Measurements from ENCODE around the gene TAPBP. TPM values are rescaled to one million over a fixed set of nuclear protein-coding genes. Genes with fewer than 3 reads are reported as not detected.

The TAPBP gene
- total RNA-seq, 1 experiment from 2014 or later = 67.2 TPM

- POLR2A ChIA-PET (ENCODE audit: unreplicated experiment) = interaction anchor here (1.1 kb wide), 1 partner anchor 13 kb away, joined by 3 read pairs; the partner anchor contains the start of genes RPS18 and VPS52
- CTCF ChIA-PET = no interaction called here
- Histone ChIP-seq H2AFZ (ENCODE audit: low read length) (peak overlapping the region; percentile 49; the same call in 1 of the 2 replicates), H3K9me3 (ENCODE audit: low read length) (no peaks in the 10 kb centered on the region), H3K4me2 (ENCODE audit: low read length) (peak overlapping the region; percentile 66), H3K79me2 (ENCODE audit: low read length) (0 out of 2 replicates have a peak, but pooled peaks cover 2% of the 10 kb centered on the region), H3K9me2 (replicated peaks; ENCODE audit: low read length) (no peaks in the 10 kb centered on the region), H3K27ac (ENCODE audit: low read length) (peak overlapping the region; percentile 65), H3K9ac (ENCODE audit: low read length) (no peak overlapping the region), H4K20me1 (ENCODE audit: low read length) (no peaks in the 10 kb centered on the region), H3K36me3 (ENCODE audit: low read depth, low read length) (peaks cover 12% of the 10 kb centered on the region), H3K4me1 (ENCODE audit: insufficient read depth, low read length) (peaks cover 31% of the 10 kb centered on the region), H3K4me3 (ENCODE audit: low read length) (0 out of 2 replicates have a peak overlapping the region, but pooled peaks have one; percentile 21), H3K27me3 (ENCODE audit: low read length) (no peaks in the 10 kb centered on the region), H3F3A (ENCODE audit: low read length, unreplicated experiment) (peaks cover 18% of the 10 kb centered on the region)
- intact Hi-C loops (cut with micrococcal nuclease) = no loop called here
- DNase-seq (peak; percentile 87), ATAC-seq (peak; percentile 59)
- BruUV-seq (replicated peaks) = no TSS peak
- no peak for TF ChIP-seq EZH2 (IDR thresholded peaks at IDR 0.05; ENCODE audit: low read length, unreplicated experiment)
- no peak for TF ChIP-seq CTCF (conservative IDR thresholded peaks at IDR 0.05; ENCODE audit: low read depth, low read length)
- no peak for TF ChIP-seq EZH2phosphoT487 (IDR thresholded peaks at IDR 0.05; ENCODE audit: borderline replicate concordance, low read length)
Observed at GRCh38 chr6:33259032-33259431, 54.8 kb downstream of the TAPBP start.

DNA sequence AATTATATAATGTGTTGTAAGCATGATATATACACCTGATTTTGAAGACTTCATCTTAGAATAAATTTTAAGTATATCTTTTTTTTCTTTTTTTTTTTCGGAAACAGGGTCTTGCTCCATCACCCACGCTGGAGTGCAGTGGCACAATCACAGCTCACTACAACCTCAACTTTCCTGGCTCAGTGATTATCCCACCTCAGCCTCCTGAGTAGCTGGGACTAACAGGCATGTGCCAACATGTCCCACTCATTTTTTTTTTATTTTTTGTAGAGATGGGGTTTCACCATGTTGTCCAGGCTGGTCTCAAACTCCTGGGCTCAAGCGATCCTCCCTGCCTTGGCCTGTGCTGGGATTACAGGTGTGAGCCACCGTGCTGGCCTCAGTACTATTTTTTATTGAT, 59.3 kb downstream of the TAPBP start:
- BruUV-seq (replicated peaks) = no TSS peak
- H3K4me1 ChIP-seq (ENCODE audit: insufficient read depth, low read length) = peaks cover 30% of the 10 kb centered on the region
- H3K27me3 ChIP-seq (ENCODE audit: low read length) = no peaks in the 10 kb centered on the region
- H3K79me2 ChIP-seq (ENCODE audit: low read length) = 0 out of 2 replicates have a peak, but pooled peaks cover 2% of the 10 kb centered on the region
- H3K4me2 ChIP-seq (ENCODE audit: low read length) = no peak overlapping the region
- ATAC-seq (no peak), DNase-seq (no peak)
- no peak overlapping the region for H3K27ac ChIP-seq (ENCODE audit: low read length)
- H3K9me2 ChIP-seq (replicated peaks; ENCODE audit: low read length) = no peaks in the 10 kb centered on the region
- H3F3A ChIP-seq (ENCODE audit: low read length, unreplicated experiment) = peaks cover 14% of the 10 kb centered on the region
- ChIA-PET CTCF (no interaction called here), POLR2A (ENCODE audit: unreplicated experiment) (no interaction called here)
- no peaks in the 10 kb centered on the region for H3K9me3 ChIP-seq (ENCODE audit: low read length)
- intact Hi-C loops (cut with micrococcal nuclease) = no loop called here
- no peak overlapping the region for H3K9ac ChIP-seq (ENCODE audit: low read length)
- peaks cover 8% of the 10 kb centered on the region; the same call in 1 of the 2 replicates for H3K36me3 ChIP-seq (ENCODE audit: low read depth, low read length)
- TF ChIP-seq EZH2 (IDR thresholded peaks at IDR 0.05; ENCODE audit: low read length, unreplicated experiment) (no peak), CTCF (conservative IDR thresholded peaks at IDR 0.05; ENCODE audit: low read depth, low read length) (no peak), EZH2phosphoT487 (IDR thresholded peaks at IDR 0.05; ENCODE audit: borderline replicate concordance, low read length) (no peak)
- H2AFZ ChIP-seq (ENCODE audit: low read length) = no peak overlapping the region
- no peak overlapping the region for H3K4me3 ChIP-seq (ENCODE audit: low read length)
- no peaks in the 10 kb centered on the region for H4K20me1 ChIP-seq (ENCODE audit: low read length)

DNA sequence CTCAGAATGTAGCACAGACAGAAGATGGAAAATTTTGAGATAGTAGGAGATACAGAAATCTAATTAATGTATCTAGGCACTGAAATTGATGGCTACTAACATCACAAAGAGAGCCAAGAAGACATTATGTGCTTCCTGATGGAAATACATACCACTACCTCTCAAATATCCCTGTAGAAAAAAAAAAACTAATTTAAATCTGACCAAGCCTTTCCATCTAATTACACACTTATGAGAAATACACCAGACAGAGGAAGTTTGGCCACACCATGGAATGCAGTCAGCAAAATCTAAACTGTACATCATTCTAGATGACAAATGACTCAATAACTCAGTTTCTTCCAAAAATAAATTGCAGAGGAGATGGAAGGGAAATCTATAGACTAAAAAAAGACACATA, 61.1 kb downstream of the TAPBP start:
- POLR2A ChIA-PET (ENCODE audit: unreplicated experiment) = no interaction called here

More for the DNA sequence above, 61.1 kb downstream of the TAPBP start:
- no peak overlapping the region for H3K9ac ChIP-seq (ENCODE audit: low read length)
- intact Hi-C loops (cut with micrococcal nuclease) = no loop called here
- no peaks in the 10 kb centered on the region for H3K9me2 ChIP-seq (replicated peaks; ENCODE audit: low read length)
- H3K9me3 ChIP-seq (ENCODE audit: low read length) = no peaks in the 10 kb centered on the region
- H3K4me2 ChIP-seq (ENCODE audit: low read length) = no peak overlapping the region
- peaks cover 7% of the 10 kb centered on the region for H3F3A ChIP-seq (ENCODE audit: low read length, unreplicated experiment)
- no peaks in the 10 kb centered on the region for H3K27me3 ChIP-seq (ENCODE audit: low read length)
- no peaks in the 10 kb centered on the region for H4K20me1 ChIP-seq (ENCODE audit: low read length)
- no peak for TF ChIP-seq CTCF (conservative IDR thresholded peaks at IDR 0.05; ENCODE audit: low read depth, low read length)
- TF ChIP-seq EZH2phosphoT487 (IDR thresholded peaks at IDR 0.05; ENCODE audit: borderline replicate concordance, low read length) = no peak
- no peak for TF ChIP-seq EZH2 (IDR thresholded peaks at IDR 0.05; ENCODE audit: low read length, unreplicated experiment)
- no peak overlapping the region for H2AFZ ChIP-seq (ENCODE audit: low read length)
- no peak overlapping the region for H3K4me3 ChIP-seq (ENCODE audit: low read length)
- no TSS peak for BruUV-seq (replicated peaks)
- DNase-seq = no peak
- H3K79me2 ChIP-seq (ENCODE audit: low read length) = 0 out of 2 replicates have a peak, but pooled peaks cover 2% of the 10 kb centered on the region
- no peak overlapping the region for H3K27ac ChIP-seq (ENCODE audit: low read length)
- CTCF ChIA-PET = no interaction called here
- peaks cover 3% of the 10 kb centered on the region; the same call in 1 of the 2 replicates for H3K36me3 ChIP-seq (ENCODE audit: low read depth, low read length)
- no peak for ATAC-seq
- H3K4me1 ChIP-seq (ENCODE audit: insufficient read depth, low read length) = peaks cover 30% of the 10 kb centered on the region
